Measurements from ENCODE around the gene CCDC85B.

The CCDC85B gene

DNA sequence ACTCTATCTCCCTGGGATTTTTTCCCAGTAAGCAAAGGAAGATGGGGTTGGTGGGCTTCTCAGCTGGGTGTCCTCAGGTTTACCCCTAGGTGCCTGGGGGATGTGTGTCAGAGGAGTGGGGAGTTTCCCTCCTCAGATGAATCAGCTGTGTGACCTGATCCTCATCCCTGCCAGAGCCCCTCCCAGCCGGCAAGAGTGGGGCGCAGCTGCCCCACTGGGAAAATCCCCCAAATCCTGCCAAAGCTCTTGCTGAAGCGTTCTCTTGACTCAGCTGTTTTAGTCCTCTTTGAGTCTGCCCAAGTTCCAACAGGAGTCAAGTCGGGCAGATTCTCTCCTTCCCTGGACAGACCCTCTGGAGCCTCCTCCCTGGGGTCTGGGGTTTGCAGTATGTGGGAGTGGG, 22.4 kb downstream of the CCDC85B start:
- DNase-seq (ENCODE audit: low spot score) = no peak

DNA sequence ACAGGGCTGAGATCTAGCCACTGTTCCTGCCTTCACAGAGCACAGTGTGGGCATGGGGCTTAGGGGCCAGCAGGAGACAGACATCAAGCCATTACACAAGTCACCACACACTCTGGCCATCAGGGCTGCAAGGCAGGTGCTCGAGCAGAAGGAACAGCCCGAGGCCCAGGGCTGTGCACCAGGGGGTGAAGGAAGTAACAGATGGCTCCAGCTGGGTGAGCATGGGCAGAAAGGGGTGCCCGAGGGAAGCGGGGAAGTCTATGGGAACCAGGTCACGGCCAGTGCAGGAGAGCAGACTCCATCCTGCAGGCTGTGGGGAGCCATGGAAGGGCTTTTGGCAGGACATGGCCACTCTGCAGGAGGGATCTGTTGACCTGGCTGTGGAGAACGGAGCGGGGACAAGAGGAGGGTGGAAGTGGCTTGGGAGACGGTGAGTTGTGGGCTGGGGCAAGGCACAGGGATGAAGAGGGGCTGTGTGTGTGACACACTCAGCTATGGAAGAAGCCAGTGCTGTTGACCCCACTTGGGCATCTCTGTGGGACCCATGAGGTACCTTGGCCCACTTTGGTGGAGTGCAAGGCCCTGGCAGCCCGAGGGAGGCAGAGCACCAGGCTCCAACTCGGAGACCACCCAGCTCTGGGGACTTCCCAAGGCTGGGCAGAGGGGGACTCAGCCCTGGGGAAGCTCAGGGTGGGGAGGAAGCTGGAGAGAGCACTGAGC, 24.8 kb downstream of the CCDC85B start:
- DNase-seq (ENCODE audit: low spot score) = no peak

DNA sequence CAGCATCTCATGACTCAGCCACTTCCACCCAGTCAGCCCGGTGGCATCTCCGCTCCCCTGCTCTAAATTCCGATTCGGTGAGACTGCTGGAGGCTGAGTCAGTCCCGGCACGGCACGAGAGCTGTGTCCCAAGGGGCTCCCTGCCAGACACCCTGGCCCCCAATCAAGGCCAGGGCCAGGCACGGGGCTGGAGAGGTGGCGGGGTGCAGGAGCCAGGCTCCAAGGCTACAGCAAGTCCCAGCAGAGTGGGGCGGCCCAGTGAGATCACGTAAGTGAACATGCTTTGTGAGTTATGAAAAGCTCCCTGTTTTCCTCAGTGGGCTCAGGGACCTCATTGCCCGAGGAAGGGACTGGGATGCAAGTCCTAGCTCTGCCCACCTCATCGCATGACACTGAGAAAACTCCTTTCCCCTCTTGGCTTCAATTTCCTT, 25.4 kb downstream of the CCDC85B start:
- peak; percentile 97 for DNase-seq (ENCODE audit: low spot score)

- no peak for DNase-seq (ENCODE audit: low spot score)
Measured at GRCh38 chr11:65916391-65916790, 25.9 kb downstream of the CCDC85B start.

- DNase-seq (ENCODE audit: low spot score) = no peak
Measured at GRCh38 chr11:65917077-65917433, 26.6 kb downstream of the CCDC85B start.

DNA sequence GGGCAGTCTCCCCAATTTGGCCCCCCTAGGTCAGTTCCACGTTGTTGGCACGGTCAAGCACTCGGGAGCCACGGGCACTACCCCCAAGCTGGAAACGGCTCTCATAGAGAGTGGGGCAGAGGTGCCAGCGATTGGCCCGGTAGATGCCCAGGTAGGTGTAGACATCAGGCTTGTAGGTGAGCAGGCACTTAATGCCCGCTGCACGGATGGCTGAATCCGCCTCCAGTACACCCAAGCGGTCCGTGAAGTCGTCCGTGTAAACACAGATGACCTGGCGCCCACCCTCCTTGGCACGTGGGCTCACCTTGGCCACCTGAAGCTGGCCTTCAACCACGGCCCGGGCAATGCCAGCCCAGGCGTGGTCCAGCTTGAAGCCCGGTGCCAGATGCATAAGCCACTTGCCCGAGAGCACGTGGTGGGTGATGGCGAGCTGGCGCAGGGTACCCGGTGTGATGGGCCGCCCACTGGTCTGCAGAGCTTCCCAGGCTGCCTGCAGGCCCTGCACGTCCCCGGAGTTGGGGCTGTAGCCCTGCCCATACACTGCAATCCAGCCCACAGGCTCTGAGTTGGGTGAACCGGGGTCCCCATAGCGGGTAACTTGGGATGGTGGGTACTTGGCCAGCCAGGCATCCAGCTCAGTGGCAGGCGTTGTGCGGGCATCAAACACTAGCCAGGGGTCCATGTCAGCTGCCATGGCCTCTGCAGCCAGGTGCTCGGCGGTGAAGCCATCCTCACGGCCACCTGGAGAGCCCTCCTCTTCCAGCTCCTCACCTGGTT, 27.1 kb downstream of the CCDC85B start:
- DNase-seq (ENCODE audit: low spot score) = no peak

GRCh38 chr11:65918211-65919140, 28.0 kb downstream of the CCDC85B start, which contains the start of gene C11orf68:
C11orf68 (minus strand) TSS chr11:65919062; CDS start chr11:65919031, 31 bp downstream.
- DNase-seq (ENCODE audit: low spot score) = no peak

DNA sequence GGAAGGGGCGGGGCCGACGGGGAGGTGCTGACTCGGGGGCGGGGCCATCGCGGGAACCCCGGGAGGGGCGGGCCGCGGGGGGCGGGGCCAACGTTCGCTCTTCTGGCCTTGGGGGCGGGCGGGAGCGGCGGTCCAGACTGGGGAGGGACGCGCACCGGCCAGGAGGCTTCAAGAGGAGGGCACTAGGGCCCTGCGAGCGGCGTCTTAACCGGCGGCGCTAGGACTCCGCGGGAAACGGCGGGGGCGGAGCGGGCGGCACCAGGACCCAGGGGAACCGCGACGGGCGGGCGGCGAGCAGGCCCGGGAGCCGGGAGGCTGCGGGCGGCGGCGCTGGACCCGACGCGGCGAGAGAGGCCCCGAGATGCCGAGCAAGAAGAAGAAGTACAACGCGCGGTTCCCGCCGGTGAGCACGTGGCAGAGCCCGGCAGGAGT, 28.7 kb downstream of the CCDC85B start, which contains the start of gene DRAP1:
TSS of gene DRAP1 (plus strand) at position 286 of the 432 bp plus-strand sequence. CDS start at position 362, 76 bp downstream.
- DNase-seq (ENCODE audit: low spot score) = peak; percentile 94

GRCh38 chr11:65919573-65920371, 29.3 kb downstream of the CCDC85B start:
- DNase-seq (ENCODE audit: low spot score) = no peak

DNA sequence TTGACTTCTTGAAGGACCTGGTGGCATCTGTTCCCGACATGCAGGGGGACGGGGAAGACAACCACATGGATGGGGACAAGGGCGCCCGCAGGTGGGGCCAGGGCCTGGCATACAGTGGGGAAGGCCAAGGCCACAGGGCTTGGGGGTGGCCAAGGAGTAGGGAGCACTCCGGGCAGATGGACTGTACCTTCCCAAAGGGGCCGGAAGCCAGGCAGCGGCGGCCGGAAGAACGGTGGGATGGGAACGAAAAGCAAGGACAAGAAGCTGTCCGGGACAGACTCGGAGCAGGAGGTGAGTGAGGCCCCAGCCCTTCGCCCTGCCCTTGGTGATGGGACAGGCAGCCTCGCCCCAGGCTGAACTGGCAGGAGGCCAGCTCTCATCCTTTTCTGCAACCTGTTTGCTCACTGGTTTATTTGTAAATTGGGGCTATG, 29.9 kb downstream of the CCDC85B start:
- no peak for DNase-seq (ENCODE audit: low spot score)

DNA sequence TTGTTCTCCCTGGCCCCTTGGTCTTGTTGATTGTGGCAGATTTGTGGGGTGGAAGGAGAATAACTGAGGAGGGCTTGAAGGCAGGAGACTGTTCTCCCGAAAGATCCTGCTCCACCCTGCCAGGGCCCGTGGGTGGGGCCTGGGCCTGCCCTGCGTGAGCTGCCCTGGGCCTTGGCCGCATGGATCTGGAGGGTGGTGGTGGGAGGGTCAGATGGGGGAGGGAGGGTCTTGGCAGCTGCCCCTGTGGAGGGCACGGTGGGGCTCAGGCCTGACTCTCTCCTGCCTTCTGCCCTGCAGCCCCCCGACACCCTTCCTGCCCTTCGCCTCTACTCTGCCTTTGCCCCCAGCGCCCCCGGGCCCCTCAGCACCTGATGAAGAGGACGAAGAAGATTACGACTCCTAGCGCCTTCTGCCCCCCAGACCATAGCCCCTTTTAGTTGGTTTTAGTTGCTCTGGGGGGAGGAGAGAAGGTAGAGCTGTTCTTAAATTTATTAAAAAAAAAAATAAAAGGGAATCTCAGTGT, 30.6 kb downstream of the CCDC85B start:
- DNase-seq (ENCODE audit: low spot score) = no peak

GRCh38 chr11:65921876-65922275, 31.4 kb downstream of the CCDC85B start:
- DNase-seq (ENCODE audit: low spot score) = no peak

DNA sequence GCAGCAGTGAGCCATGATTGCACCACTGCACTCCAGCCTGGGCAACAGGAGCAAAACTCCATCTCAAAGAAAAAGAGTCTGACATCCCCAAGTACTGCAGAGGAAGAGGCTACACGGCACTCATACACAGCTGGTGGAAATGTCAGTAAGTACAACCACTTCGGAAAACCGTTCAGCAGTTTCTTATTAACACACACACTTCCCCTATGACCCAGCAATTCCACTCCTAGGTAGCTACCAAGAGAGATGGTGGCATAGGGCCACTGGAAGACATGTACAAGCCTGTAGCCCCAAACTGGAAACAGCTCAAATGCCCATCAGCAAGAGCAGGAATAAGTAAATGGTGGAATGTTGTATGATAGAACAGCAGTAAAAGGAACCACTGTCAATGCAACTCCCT, 32.1 kb downstream of the CCDC85B start:
- no peak for DNase-seq (ENCODE audit: low spot score)

GRCh38 chr11:65925397-65925796, 34.9 kb downstream of the CCDC85B start:
- DNase-seq (ENCODE audit: low spot score) = no peak

- no peak for DNase-seq (ENCODE audit: low spot score)
Measured at GRCh38 chr11:65927904-65928397, 37.5 kb downstream of the CCDC85B start.

DNA sequence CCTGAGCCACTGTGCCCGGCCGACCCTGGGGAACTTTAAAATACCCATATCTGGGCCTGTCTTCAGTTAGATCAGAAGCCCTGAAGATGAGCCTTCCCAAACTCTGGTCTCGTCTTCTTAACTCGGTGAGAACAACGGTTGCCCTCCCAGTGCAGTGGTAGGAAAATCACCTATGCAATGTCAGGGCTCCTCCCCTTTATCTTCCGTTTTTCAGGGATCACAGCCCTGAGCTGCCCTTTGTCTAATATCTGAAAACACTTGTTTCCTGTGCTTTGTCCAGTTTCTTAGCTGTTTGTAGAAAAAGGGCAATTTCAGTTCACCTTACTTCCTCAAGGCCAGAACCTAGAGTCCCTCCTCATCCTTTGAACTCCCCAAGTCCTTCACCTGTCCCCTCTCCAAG, 38.2 kb downstream of the CCDC85B start:
- DNase-seq (ENCODE audit: low spot score) = no peak

DNA sequence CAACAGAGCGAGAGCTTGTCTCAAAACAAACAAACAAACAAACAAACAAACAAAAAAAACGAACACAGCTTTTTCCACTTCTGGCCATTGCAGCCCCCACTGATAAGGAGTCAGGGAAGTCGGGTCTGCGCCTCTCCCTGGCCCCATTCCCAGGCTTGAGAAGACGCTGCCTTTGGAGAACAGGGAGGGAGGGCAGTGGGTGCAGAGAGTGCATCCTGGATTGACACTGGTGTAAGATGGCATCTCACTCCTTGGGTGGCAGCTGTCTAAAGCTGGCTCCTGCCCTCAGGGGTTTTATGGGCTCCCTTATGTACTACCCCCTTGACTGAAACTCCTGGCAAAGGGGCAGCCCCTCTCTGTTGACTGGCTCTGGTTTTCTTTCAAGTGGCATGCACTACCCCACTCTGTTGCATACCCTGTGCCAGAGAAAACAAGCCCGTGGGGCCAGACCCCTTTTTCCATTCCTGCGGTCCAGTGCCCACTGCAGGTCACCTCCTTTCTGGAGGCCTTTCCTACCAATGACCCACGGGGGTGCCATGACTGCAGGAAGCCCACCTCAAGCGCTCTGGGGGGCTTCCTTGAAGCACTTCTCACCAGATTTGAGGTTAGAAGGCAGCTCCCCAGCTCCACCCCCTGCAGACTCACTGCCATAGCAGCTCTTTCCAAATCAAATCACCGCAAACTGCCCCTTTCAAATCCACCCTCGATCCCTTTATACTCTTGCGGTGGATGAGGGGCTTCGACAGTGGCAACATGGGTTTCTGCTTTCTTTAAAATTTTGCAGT, 41.5 kb downstream of the CCDC85B start:
- no peak for DNase-seq (ENCODE audit: low spot score)

DNA sequence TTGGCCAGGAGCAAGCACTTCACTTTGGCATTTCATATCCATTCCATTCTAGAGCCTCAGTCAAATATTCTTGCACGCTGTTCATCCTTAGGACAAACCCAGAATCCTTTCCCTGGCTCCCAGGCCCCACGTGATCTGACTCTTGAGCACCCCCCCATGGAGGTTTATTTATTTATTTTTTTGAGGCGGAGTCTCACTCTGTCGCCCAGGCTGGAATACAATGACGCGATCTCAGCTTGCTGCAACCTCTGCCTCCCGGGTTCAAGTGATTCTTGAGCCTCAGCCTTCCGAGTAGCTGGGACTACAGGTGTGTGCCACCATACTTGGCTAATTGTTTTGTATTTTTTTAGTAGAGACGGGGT, 42.1 kb downstream of the CCDC85B start:
- no peak for DNase-seq (ENCODE audit: low spot score)

DNA sequence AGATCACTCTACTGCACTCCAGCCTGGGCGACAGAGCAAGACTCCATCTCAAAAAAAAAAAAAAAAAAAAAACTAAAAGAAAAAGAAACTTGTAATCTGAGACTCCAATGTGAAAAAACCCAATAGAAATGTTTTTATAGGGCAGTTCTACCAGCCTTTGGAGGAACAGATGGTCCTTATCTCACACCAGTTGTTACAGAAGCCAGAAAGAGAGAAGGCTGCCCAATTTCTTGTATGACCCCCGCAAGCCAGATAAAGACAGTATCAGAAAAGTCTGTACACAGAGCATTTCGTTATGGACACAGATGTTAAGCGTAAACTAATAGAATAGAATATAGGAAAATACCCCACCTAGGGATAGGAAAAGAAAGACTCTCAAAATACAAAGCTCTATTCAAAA, 43.5 kb downstream of the CCDC85B start:
- no peak for DNase-seq (ENCODE audit: low spot score)

- DNase-seq (ENCODE audit: low spot score) = no peak
Measured at GRCh38 chr11:65937766-65938165, 47.3 kb downstream of the CCDC85B start.
